H1 (cell line): ENCODE measurements around the gene MRE11. TPM values are rescaled to one million over a fixed set of nuclear protein-coding genes. Genes with fewer than 3 reads are reported as not detected.

Source experiments
- CTCF ChIA-PET: fragments of 300-600 bp; sonication (Branson Sonifier 250); formaldehyde crosslinking; loops from one replicate; lab custom pipeline; 2021; ENCODE audit not compliant: partially characterized antibody; lab: Charles Lee
- POLR2A ChIA-PET: fragments of 300-600 bp; sonication (Branson Sonifier 250); formaldehyde crosslinking; loops from one replicate; lab custom pipeline; 2021; ENCODE audit warnings: inconsistent platforms; ENCODE audit not compliant: partially characterized antibody; lab: Charles Lee
- DNase-seq, 2 experiments: peaks; one replicate each; pipeline versions ENCODE4 v3.0.0 to v3.0.0-alpha.2; 2010 to 2022; ENCODE audit warnings: low spot score in 2 of 2, low read depth in 1 of 2, mixed read lengths in 1 of 2
- FAIRE-seq: peaks from 2 replicates; lab custom pipeline; 2011; peaks lifted over from hg19 to GRCh38; lab: Jason Lieb, UNC
- H2AFZ ChIP-seq: 2 replicates; pipeline ENCODE4 v1.8.1; 2012; ENCODE audit warnings: low read length, inconsistent platforms
- H2AK5ac ChIP-seq: 2 replicates; pipeline ENCODE4 v1.6.1; 2013; ENCODE audit warnings: low read depth, low read length
- H2BK120ac ChIP-seq: replicated peaks from 2 replicates; pipeline ENCODE3; 2013; ENCODE audit warnings: low read depth, low read length, inconsistent platforms
- H2BK12ac ChIP-seq: 2 replicates; pipeline ENCODE4 v1.6.1; 2013; ENCODE audit warnings: low read depth, low read length
- H2BK15ac ChIP-seq: 2 replicates; pipeline ENCODE4 v1.6.1; 2013; ENCODE audit warnings: low read length
- H2BK20ac ChIP-seq: 2 replicates; pipeline ENCODE4 v1.6.1; 2013; ENCODE audit warnings: low read length
- H2BK5ac ChIP-seq: 2 replicates; pipeline ENCODE4 v1.6.1; 2013; ENCODE audit warnings: low read depth, low read length
- H3K14ac ChIP-seq: 2 replicates; pipeline ENCODE4 v1.6.1; 2013; ENCODE audit warnings: inconsistent platforms; ENCODE audit not compliant: insufficient read length
- H3K18ac ChIP-seq: 2 replicates; pipeline ENCODE4 v1.6.1; 2013; ENCODE audit warnings: low read length; ENCODE audit errors: extremely low read depth
- H3K23ac ChIP-seq: 2 replicates; pipeline ENCODE4 v1.6.1; 2013; ENCODE audit warnings: inconsistent platforms; ENCODE audit not compliant: insufficient read length
- H3K23me2 ChIP-seq: 2 replicates; pipeline ENCODE4 v1.6.1; 2013; ENCODE audit warnings: low read depth, low read length
- H3K27ac ChIP-seq: 2 replicates; pipeline ENCODE4 v1.6.1; 2011; ENCODE audit warnings: low read depth, low read length, inconsistent platforms
- H3K27me3 ChIP-seq, 4 experiments: replicated peaks in 1 of 4; 1 replicate in 1 of 4; 2 replicates in 3 of 4; pipeline versions ENCODE4 v1.6.1 to v1.8.1; 2011 to 2013; ENCODE audit warnings: low read length in 3 of 4, mild to moderate bottlenecking in 3 of 4, inconsistent platforms in 2 of 4, mixed read lengths in 2 of 4, moderate library complexity in 1 of 4; ENCODE audit not compliant: control insufficient read depth in 3 of 4, insufficient read depth in 3 of 4; ENCODE audit errors: extremely low read depth in 1 of 4
- H3K36me3 ChIP-seq, 4 experiments: 2 replicates each; pipeline versions ENCODE4 v1.6.1 to v1.8.1; 2011 to 2013; ENCODE audit warnings: mild to moderate bottlenecking in 4 of 4, low read length in 3 of 4, moderate library complexity in 2 of 4, control low read depth in 1 of 4, inconsistent platforms in 1 of 4; ENCODE audit not compliant: insufficient read depth in 4 of 4, control insufficient read depth in 2 of 4
- H3K4ac ChIP-seq: replicated peaks from 2 replicates; pipeline ENCODE3; 2013; ENCODE audit warnings: low read length, low read depth, mixed read lengths, inconsistent platforms; ENCODE audit not compliant: insufficient read length
- H3K4me1 ChIP-seq, 4 experiments: replicated peaks in 1 of 4; 1 replicate in 1 of 4; 2 replicates in 3 of 4; pipeline versions ENCODE4 v1.6.1 to v1.8.1; 2011 to 2013; ENCODE audit warnings: low read length in 3 of 4, inconsistent platforms in 2 of 4, mixed read lengths in 1 of 4; ENCODE audit not compliant: insufficient read depth in 4 of 4, control insufficient read depth in 3 of 4
- H3K4me2 ChIP-seq, 2 experiments: 2 replicates each; pipeline versions ENCODE4 v1.6.1 to v1.8.1; 2011 to 2013; ENCODE audit warnings: low read depth in 2 of 2, low read length in 2 of 2, control low read depth in 1 of 2, inconsistent platforms in 1 of 2, mild to moderate bottlenecking in 1 of 2; ENCODE audit not compliant: insufficient read depth in 1 of 2
- H3K4me3 ChIP-seq, 4 experiments: fragments of 200-600, 300-600 bp in 1 of 4; sonication (generic), shearing (Covaris generic), sonication (Bioruptor Twin) in 1 of 4; 2 replicates each; pipeline versions ENCODE4 v1.5.1 to v1.8.1; 2011 to 2016; ENCODE audit warnings: low read length in 4 of 4, low read depth in 3 of 4, control low read depth in 2 of 4, inconsistent platforms in 2 of 4, mild to moderate bottlenecking in 2 of 4, mixed read lengths in 1 of 4, moderate library complexity in 1 of 4; ENCODE audit not compliant: insufficient read depth in 2 of 4; ENCODE audit errors: extremely low read depth in 1 of 4
- H3K56ac ChIP-seq: replicated peaks from 2 replicates; pipeline ENCODE3; 2013; ENCODE audit warnings: low read depth, mild to moderate bottlenecking, mixed read lengths, low read length, inconsistent platforms; ENCODE audit not compliant: insufficient read length
- H3K79me1 ChIP-seq: 2 replicates; pipeline ENCODE4 v1.6.1; 2013; ENCODE audit warnings: low read depth, low read length, control low read depth
- H3K79me2 ChIP-seq, 2 experiments: 2 replicates each; pipeline versions ENCODE4 v1.6.1 to v1.8.1; 2012 to 2013; ENCODE audit warnings: low read length in 2 of 2, mild to moderate bottlenecking in 2 of 2, inconsistent platforms in 1 of 2; ENCODE audit not compliant: insufficient read depth in 2 of 2, control insufficient read depth in 1 of 2
- H3K9ac ChIP-seq, 4 experiments: replicated peaks in 1 of 4; 1 replicate in 1 of 4; 2 replicates in 3 of 4; pipeline versions ENCODE4 v1.6.1 to v1.8.1; 2011 to 2013; ENCODE audit warnings: low read depth in 3 of 4, low read length in 3 of 4, control low read depth in 2 of 4, mild to moderate bottlenecking in 2 of 4, moderate library complexity in 2 of 4, inconsistent platforms in 1 of 4; ENCODE audit errors: extremely low read depth in 1 of 4
- H3K9me3 ChIP-seq, 2 experiments: 2 replicates each; pipeline versions ENCODE4 v1.6.1 to v1.8.1; 2012 to 2013; ENCODE audit warnings: mild to moderate bottlenecking in 2 of 2, moderate library complexity in 2 of 2, control low read depth in 1 of 2, inconsistent platforms in 1 of 2, low read depth in 1 of 2, low read length in 1 of 2, mixed read lengths in 1 of 2; ENCODE audit not compliant: insufficient read depth in 2 of 2
- H4K20me1 ChIP-seq, 2 experiments: replicated peaks in 1 of 2; 2 replicates each; pipeline versions ENCODE3 to v1.8.1; 2011 to 2013; ENCODE audit warnings: inconsistent platforms in 2 of 2, low read length in 2 of 2, mild to moderate bottlenecking in 1 of 2; ENCODE audit not compliant: insufficient read depth in 2 of 2, control insufficient read depth in 1 of 2
- H4K5ac ChIP-seq: 2 replicates; pipeline ENCODE4 v1.6.1; 2013; ENCODE audit warnings: low read length, low read depth, mixed read lengths, inconsistent platforms; ENCODE audit not compliant: insufficient read length
- H4K8ac ChIP-seq: 2 replicates; pipeline ENCODE4 v1.8.0; 2013; ENCODE audit warnings: mild to moderate bottlenecking, moderate library complexity, low read length, inconsistent platforms; ENCODE audit not compliant: insufficient read depth; ENCODE audit errors: extremely low read depth
- H4K91ac ChIP-seq: replicated peaks from 2 replicates; pipeline ENCODE3; 2013; ENCODE audit warnings: low read length, mixed read lengths, inconsistent platforms; ENCODE audit not compliant: insufficient read length
- CTBP2 ChIP-seq: IDR thresholded peaks from 2 replicates; pipeline ENCODE4 v1.7.0; 2011; ENCODE audit warnings: borderline replicate concordance, mild to moderate bottlenecking, moderate library complexity, mixed read lengths, low read length; ENCODE audit not compliant: insufficient read depth, insufficient read length
- SAP30 ChIP-seq: fragments of 300-600 bp; sonication (generic); IDR thresholded peaks from 2 replicates; pipeline ENCODE4 v1.7.1; 2012; ENCODE audit warnings: low read length, moderate library complexity, mild to moderate bottlenecking, inconsistent platforms; ENCODE audit not compliant: insufficient read depth, insufficient replicate concordance
- SUZ12 ChIP-seq: fragments of 200-600 bp; sonication (generic); IDR thresholded peaks from 2 replicates; pipeline ENCODE4 v1.6.1; 2012; ENCODE audit warnings: mild to moderate bottlenecking, inconsistent platforms, low read length, moderate library complexity, mixed read lengths
- TAF1 ChIP-seq: IDR thresholded peaks from 2 replicates; pipeline ENCODE4 v1.6.1; 2011; ENCODE audit warnings: mild to moderate bottlenecking, low read depth, low read length
- TBP ChIP-seq: IDR thresholded peaks from 2 replicates; pipeline ENCODE4 v1.6.1; 2011; ENCODE audit warnings: low read depth, low read length, improper control_type of control experiment
- WGBS, 2 experiments: shearing (Covaris generic) in 1 of 2; methylation state at CpG; one replicate each; pipeline versions ENCODE4 v1.1.6 to v1.1.7; 2013 to 2015; ENCODE audit warnings: low lambda C conversion rate in 2 of 2, mixed read lengths in 2 of 2, inconsistent platforms in 1 of 2, low coverage in 1 of 2, missing lambda C conversion rate in 1 of 2; ENCODE audit not compliant: insufficient replicate concordance in 2 of 2, insufficient coverage in 1 of 2, insufficient read length in 1 of 2; ENCODE audit errors: extremely low coverage in 1 of 2, missing lambda C conversion rate in 1 of 2; 5-methylcytosine and 5-hydroxymethylcytosine counted together
- polyA plus RNA-seq, 7 experiments: library from polyadenylated mRNA; depleted of rRNA in 3 of 7; stranded (reverse) in 5 of 7; unstranded in 2 of 7; fragments of >200 nt in 5 of 7; fragments of 200-250 nt in 2 of 7; gene quantifications; 1 replicate in 5 of 7; 2 replicates in 1 of 7; 4 replicates in 1 of 7; pipeline versions ENCODE4 v1.2.1 to v1.2.3, GENCODE V29; 2011 to 2013; ENCODE audit warnings: missing spikeins in 2 of 7, mixed read lengths in 2 of 7
- total RNA-seq: library from RNA; stranded (reverse); fragmentation: NEBNext Ultra II Directional; extraction: Animal tissue kit (Norgen Biotek cat#: 25700); gene quantifications from 2 replicates; pipeline ENCODE4 v1.2.1, GENCODE V29; 2021

MRE11 gene
- total and polyA plus RNA-seq, 2 of the 8 experiments (the other 6 are each of a cell fraction or from before 2014, with no cell fraction given) = 7.2 to 43.4 TPM

- WGBS, 2 experiments = 62% methylated on average over 4 of the region's 4 CpGs; no CpG with 5 or more reads in 1 of the 2 experiments
- peak overlapping the region; percentile 88 to 91 for H3K4me2 ChIP-seq
These were observed 93.2 kb downstream of the MRE11 start for GRCh38 chr11:94400457-94400838.

More at GRCh38 chr11:94400457-94400838, 93.2 kb downstream of the MRE11 start:
- DNase-seq (no peak), FAIRE-seq (no peak)
- Histone ChIP-seq H3K4me3 (peak overlapping the region; percentile 32 to 66 (median 41); a peak in 7 of 8 replicates), H4K20me1 (no peaks in the 10 kb centered on the region), H2BK5ac (no peak overlapping the region), H3K56ac (no peak overlapping the region), H3K9ac (no peak overlapping the region), H2BK120ac (no peak overlapping the region), H2AFZ (peak overlapping the region; percentile 94), H2BK20ac (no peak overlapping the region), H3K27me3 (peaks cover 9 to 32% (median 29%) of the 10 kb centered on the region in 4 experiments), H3K18ac (no peak overlapping the region), H3K23ac (no peak overlapping the region), H3K9me3 (no peaks in the 10 kb centered on the region), H4K5ac (no peak overlapping the region), H3K23me2 (peaks cover 13% of the 10 kb centered on the region; the same call in 1 of the 2 replicates), H3K4me1 (peaks cover 0 to 2% (median 0%) of the 10 kb centered on the region in 4 experiments; a peak in 2 of 7 replicates), H3K79me2 (no peaks in the 10 kb centered on the region), H3K36me3 (no peaks in the 10 kb centered on the region), H3K27ac (no peak overlapping the region), H3K4ac (no peak overlapping the region), H2BK15ac (no peak overlapping the region), H3K79me1 (no peaks in the 10 kb centered on the region), H4K8ac (peak overlapping the region; percentile 62; the same call in 1 of the 2 replicates), H2AK5ac (no peak overlapping the region), H4K91ac (no peak overlapping the region), H3K14ac (no peak overlapping the region), H2BK12ac (no peak overlapping the region)
- no peak for TF ChIP-seq TAF1
- no peak for TF ChIP-seq TBP
- TF ChIP-seq CTBP2 = no peak
- no peak for TF ChIP-seq SAP30
- no peak for TF ChIP-seq SUZ12
- ChIA-PET POLR2A (no interaction called here), CTCF (no interaction called here)
